Peyer's patch (tissue), 4 donors: ENCODE measurements around the gene KRTAP5-6.

Experiments
- POLR2A ChIP-seq, 2 donors: fragments of 450-650 bp; IDR thresholded peaks; one replicate each; pipeline ENCODE4 v1.5.1; 2017; ENCODE audit warnings: antibody characterized with exemption in 2 of 2, mild to moderate bottlenecking in 2 of 2, moderate library complexity in 2 of 2
- TF ChIP-seq, protein P1 (sequence below), 6 experiments: fragments of 450-650 bp in 4 of 6; fragments of 200-600 bp in 2 of 6; sonication (generic) in 1 of 6; IDR thresholded peaks; one replicate each; pipeline ENCODE4 v1.5.1; 2017 to 2019; ENCODE audit warnings: antibody characterized with exemption in 6 of 6, mild to moderate bottlenecking in 3 of 6, moderate library complexity in 1 of 6

DNA sequence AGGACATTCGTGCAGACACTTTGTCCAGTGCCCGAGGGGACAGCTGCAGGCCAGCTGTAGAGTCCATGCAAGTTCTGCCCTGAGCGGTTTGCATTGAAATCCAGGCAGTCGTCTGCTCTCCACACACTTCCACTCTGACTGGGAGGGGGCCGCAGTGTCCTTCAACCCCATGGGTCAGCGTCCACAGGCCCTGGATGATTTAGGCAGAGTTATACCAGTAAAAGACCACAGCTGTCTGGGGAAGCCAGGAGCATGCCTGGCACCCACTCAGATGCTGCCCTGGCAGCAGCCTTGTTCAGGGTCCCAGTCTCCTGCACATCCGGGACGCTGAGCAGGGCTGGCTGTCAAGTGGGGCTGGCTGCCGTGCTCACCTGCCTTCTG lies 40.9 kb upstream of the KRTAP5-6 start:
- TF ChIP-seq, protein P1, sequence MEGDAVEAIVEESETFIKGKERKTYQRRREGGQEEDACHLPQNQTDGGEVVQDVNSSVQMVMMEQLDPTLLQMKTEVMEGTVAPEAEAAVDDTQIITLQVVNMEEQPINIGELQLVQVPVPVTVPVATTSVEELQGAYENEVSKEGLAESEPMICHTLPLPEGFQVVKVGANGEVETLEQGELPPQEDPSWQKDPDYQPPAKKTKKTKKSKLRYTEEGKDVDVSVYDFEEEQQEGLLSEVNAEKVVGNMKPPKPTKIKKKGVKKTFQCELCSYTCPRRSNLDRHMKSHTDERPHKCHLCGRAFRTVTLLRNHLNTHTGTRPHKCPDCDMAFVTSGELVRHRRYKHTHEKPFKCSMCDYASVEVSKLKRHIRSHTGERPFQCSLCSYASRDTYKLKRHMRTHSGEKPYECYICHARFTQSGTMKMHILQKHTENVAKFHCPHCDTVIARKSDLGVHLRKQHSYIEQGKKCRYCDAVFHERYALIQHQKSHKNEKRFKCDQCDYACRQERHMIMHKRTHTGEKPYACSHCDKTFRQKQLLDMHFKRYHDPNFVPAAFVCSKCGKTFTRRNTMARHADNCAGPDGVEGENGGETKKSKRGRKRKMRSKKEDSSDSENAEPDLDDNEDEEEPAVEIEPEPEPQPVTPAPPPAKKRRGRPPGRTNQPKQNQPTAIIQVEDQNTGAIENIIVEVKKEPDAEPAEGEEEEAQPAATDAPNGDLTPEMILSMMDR (IDR thresholded peaks at IDR 0.05): no peak
- TF ChIP-seq POLR2A (IDR thresholded peaks at IDR 0.05): no peak
